GM11168 (cell line): ENCODE data around the gene DNALI1.
"Not testable (repeated sequence)": the region's sequence is repeated elsewhere in the genome, so short reads cannot be mapped to it uniquely, and the experiment has no call there.

Experiments
- in situ Hi-C: fragments of 300-500 bp; cut with MboI; formaldehyde crosslinking; loops from one replicate; pipeline ENCODE4 v1.12.0; 2022; ENCODE audit warnings: low sequenced_read_pairs; ENCODE audit not compliant: unreplicated experiment

The DNALI1 gene

GRCh38 chr1:37553927-37554808, 2.6 kb upstream of the DNALI1 start, which contains the start of gene SNIP1:
SNIP1 (minus strand) TSS chr1:37554293; CDS start chr1:37554229, 64 bp downstream.
- in situ Hi-C loops, result no loop called here

- in situ Hi-C loops, result no loop called here
Observed at GRCh38 chr1:37557402-37557801, 662 bp downstream of the DNALI1 start.

- in situ Hi-C loops, result no loop called here
Observed at GRCh38 chr1:37558411-37558810, 1.7 kb downstream of the DNALI1 start.

- in situ Hi-C loops, result no loop called here
Observed at GRCh38 chr1:37559080-37559479, 2.3 kb downstream of the DNALI1 start.

- in situ Hi-C loops, result not testable (repeated sequence)
Observed at GRCh38 chr1:37559957-37560379, 3.2 kb downstream of the DNALI1 start.

- in situ Hi-C loops, result no loop called here
Observed at GRCh38 chr1:37560401-37561132, 3.8 kb downstream of the DNALI1 start.

GRCh38 chr1:37561133-37562132, 4.7 kb downstream of the DNALI1 start:
- in situ Hi-C loops, result no loop called here

GRCh38 chr1:37562984-37563383, 6.2 kb downstream of the DNALI1 start:
- in situ Hi-C loops, result no loop called here

- in situ Hi-C loops, result no loop called here
Observed at GRCh38 chr1:37564892-37565291, 8.2 kb downstream of the DNALI1 start.

- in situ Hi-C loops, result no loop called here
Observed at GRCh38 chr1:37567023-37567422, 10.3 kb downstream of the DNALI1 start.

GRCh38 chr1:37570528-37571334, 14.0 kb downstream of the DNALI1 start:
- in situ Hi-C loops, result no loop called here

- in situ Hi-C loops, result no loop called here
Observed at GRCh38 chr1:37574834-37575480, 18.2 kb downstream of the DNALI1 start.

GRCh38 chr1:37575692-37576091, 19.0 kb downstream of the DNALI1 start:
- in situ Hi-C loops, result no loop called here

GRCh38 chr1:37584544-37584943, 27.8 kb downstream of the DNALI1 start:
- in situ Hi-C loops, result not testable (repeated sequence)

GRCh38 chr1:37588939-37589338, 32.2 kb downstream of the DNALI1 start:
- in situ Hi-C loops, result no loop called here

GRCh38 chr1:37593726-37594125, 37.0 kb downstream of the DNALI1 start:
- in situ Hi-C loops, result no loop called here

GRCh38 chr1:37595440-37596181, 38.9 kb downstream of the DNALI1 start, which contains the start of gene GNL2:
GNL2 (minus strand) TSS chr1:37595937; CDS start chr1:37595822, 115 bp downstream.
- in situ Hi-C loops, result no loop called here

GRCh38 chr1:37596182-37596667, 39.5 kb downstream of the DNALI1 start:
- in situ Hi-C loops, result no loop called here
